K562 (cell line): ENCODE results near the gene POLD1. TPM values are rescaled to one million over a fixed set of nuclear protein-coding genes. Genes with fewer than 3 reads are reported as not detected.

Experiments used
- ARHGAP35 ChIP-seq: fragments of 450-650 bp; IDR thresholded peaks from 2 replicates; pipeline ENCODE4 v1.6.1; 2018; ENCODE audit not compliant: partially characterized antibody
- BHLHE40 ChIP-seq: IDR thresholded peaks from 2 replicates; pipeline ENCODE4 v1.6.1; 2011; ENCODE audit warnings: low read length, improper control_type of control experiment
- CXXC5 ChIP-seq: fragments of 250-450 bp; sonication (Bioruptor Pico); IDR thresholded peaks from 2 replicates; pipeline ENCODE4 v1.8.0; 2022; ENCODE audit warnings: inconsistent platforms, mild to moderate bottlenecking, moderate library complexity
- ETV5 ChIP-seq: sonication (generic); formaldehyde crosslinking; IDR thresholded peaks from 2 replicates; pipeline ENCODE4 v1.4.0; 2020; ENCODE audit warnings: low read depth, mild to moderate bottlenecking, missing genetic modification reagents
- FOXK1 ChIP-seq: sonication (generic); formaldehyde crosslinking; IDR thresholded peaks from 2 replicates; pipeline ENCODE4 v1.8.0; 2022; ENCODE audit warnings: missing genetic modification reagents, mild to moderate bottlenecking, borderline replicate concordance
- MTA3 ChIP-seq: fragments of 450-650 bp; formaldehyde crosslinking; IDR thresholded peaks from 2 replicates; pipeline ENCODE4 v1.6.1; 2017; ENCODE audit warnings: mild to moderate bottlenecking, borderline replicate concordance
- NCOR1 ChIP-seq: fragments of 450-650 bp; IDR thresholded peaks from 2 replicates; pipeline ENCODE4 v1.6.1; 2016; ENCODE audit warnings: mild to moderate bottlenecking, moderate library complexity
- NFIX ChIP-seq: fragments of 250-450 bp; sonication (Bioruptor Pico); IDR thresholded peaks from 2 replicates; pipeline ENCODE4 v1.4.0; 2020; ENCODE audit warnings: low read depth, mild to moderate bottlenecking, moderate library complexity
- NFRKB ChIP-seq: fragments of 450-650 bp; IDR thresholded peaks from 2 replicates; pipeline ENCODE4 v1.6.1; 2016; ENCODE audit warnings: low read depth
- SIX5 ChIP-seq, 2 experiments: IDR thresholded peaks; 2 replicates each; pipeline ENCODE4 v1.6.1; 2011; ENCODE audit warnings: low read length in 2 of 2, borderline replicate concordance in 1 of 2, low read depth in 1 of 2, mild to moderate bottlenecking in 1 of 2, moderate library complexity in 1 of 2; ENCODE audit not compliant: insufficient read depth in 1 of 2
- SMARCB1 ChIP-seq: IDR thresholded peaks from 2 replicates; pipeline ENCODE4 v1.6.1; 2011; ENCODE audit warnings: improper control_type of control experiment, low read depth; ENCODE audit not compliant: insufficient read length
- TOE1 ChIP-seq, 2 experiments: fragments of 450-650 bp in 1 of 2; sonication (generic) in 1 of 2; formaldehyde crosslinking in 1 of 2; IDR thresholded peaks; 2 replicates each; pipeline versions ENCODE4 v1.7.1 to v1.8.0; 2016 to 2022; ENCODE audit warnings: borderline replicate concordance in 2 of 2, mild to moderate bottlenecking in 2 of 2, antibody characterized with exemption in 1 of 2, inconsistent platforms in 1 of 2, low read depth in 1 of 2, missing genetic modification reagents in 1 of 2, moderate library complexity in 1 of 2
- ZFP36 ChIP-seq: fragments of 150-350 bp; IDR thresholded peaks from 2 replicates; pipeline ENCODE4 v1.6.1; 2018; ENCODE audit warnings: low read length, low read depth; ENCODE audit not compliant: partially characterized antibody
- ZNF57 ChIP-seq: fragments of 450-650 bp; formaldehyde crosslinking; IDR thresholded peaks from 2 replicates; pipeline ENCODE4 v1.4.0; 2020; ENCODE audit warnings: mild to moderate bottlenecking, moderate library complexity
- polyA plus RNA-seq, 8 experiments: library from polyadenylated mRNA; depleted of rRNA in 4 of 8; stranded (reverse) in 5 of 8; unstranded in 3 of 8; fragments of >200 nt; fragmentation: Nextera tagmentation in 2 of 8; fragmentation: Illumina TruSeq in 1 of 8; extraction: Ambion mirVana in 2 of 8; extraction: Trizol in 1 of 8; gene quantifications; 2 replicates each; pipeline versions ENCODE4 v1.2.1 to v1.2.3, GENCODE V29; 2011 to 2014; ENCODE audit warnings: inconsistent platforms in 1 of 8, missing spikeins in 1 of 8
- total RNA-seq, 7 experiments: library from RNA; depleted of rRNA in 6 of 7; stranded (reverse); fragments of >200 nt in 6 of 7; fragmentation: Illumina TruSeq in 2 of 7; extraction: Trizol in 2 of 7; gene quantifications; 2 replicates each; pipeline versions ENCODE4 v1.2.1 to v1.2.3, GENCODE V29; 2011 to 2021; ENCODE audit warnings: low replicate concordance in 1 of 7
- TF ChIP-seq, protein P1 (sequence below): fragments of 450-650 bp; formaldehyde crosslinking; IDR thresholded peaks from 2 replicates; pipeline ENCODE4 v1.4.0; 2020; ENCODE audit warnings: mild to moderate bottlenecking, moderate library complexity
- TF ChIP-seq, protein P2 (sequence below): sonication (generic); formaldehyde crosslinking; IDR thresholded peaks from 2 replicates; pipeline ENCODE4 v1.8.1; 2023; ENCODE audit warnings: mild to moderate bottlenecking, missing genetic modification reagents
- TF ChIP-seq, protein P3 (sequence below): fragments of 450-650 bp; IDR thresholded peaks from 2 replicates; pipeline ENCODE4 v1.7.1; 2018; ENCODE audit warnings: mild to moderate bottlenecking, low read depth; ENCODE audit not compliant: partially characterized antibody
- TF ChIP-seq, protein P4 (sequence below): sonication (generic); formaldehyde crosslinking; IDR thresholded peaks from 2 replicates; pipeline ENCODE4 v1.8.1; 2023; ENCODE audit warnings: mild to moderate bottlenecking, missing genetic modification reagents, moderate library complexity

Gene POLD1
- total and polyA plus RNA-seq, 9 of the 15 experiments (the other 6 are each of a cell fraction or from before 2014, with no cell fraction given): 1.3 to 312 (median 47.8) TPM

DNA sequence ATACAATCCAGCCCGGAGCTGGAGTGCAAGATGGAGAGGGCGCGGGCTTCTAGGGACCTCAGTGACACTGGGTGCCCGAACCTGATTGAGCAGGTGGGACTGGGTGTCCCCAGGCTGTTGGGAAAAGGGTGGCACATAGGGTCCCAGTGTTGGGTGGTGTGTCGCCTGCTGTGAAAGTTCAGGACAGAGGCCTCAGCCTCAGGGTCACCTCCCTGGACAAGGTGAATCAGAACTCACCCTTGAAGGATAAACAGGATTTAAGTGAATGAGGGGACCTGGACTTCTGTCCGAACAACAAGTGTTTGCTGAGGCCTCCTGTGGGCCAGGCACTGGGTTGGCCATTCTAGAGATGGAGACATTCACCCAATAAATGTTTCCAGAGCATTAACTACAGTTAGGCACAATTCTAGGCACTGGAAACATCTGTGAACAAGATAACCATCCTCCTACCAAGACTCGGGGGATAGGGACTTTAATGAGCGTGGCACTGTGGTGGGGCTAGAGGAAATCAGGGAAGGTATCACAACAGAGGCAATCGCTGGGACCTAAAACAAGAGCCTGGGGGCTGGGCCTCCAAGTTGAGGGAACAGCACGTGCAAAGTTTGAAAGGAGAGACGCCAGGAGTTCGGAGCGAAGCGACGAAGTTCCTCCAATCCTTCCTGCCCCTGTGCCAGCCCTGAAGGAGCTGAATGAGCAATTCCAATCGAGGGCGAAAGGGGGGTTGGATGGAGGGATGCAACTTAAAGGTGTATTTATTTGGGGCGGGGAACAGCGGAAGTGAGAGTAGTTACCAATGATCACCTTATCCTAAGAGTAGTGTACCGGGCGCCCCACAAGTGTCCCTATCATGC lies 921 bp upstream of the POLD1 start (continued):
- TF ChIP-seq, protein P1, sequence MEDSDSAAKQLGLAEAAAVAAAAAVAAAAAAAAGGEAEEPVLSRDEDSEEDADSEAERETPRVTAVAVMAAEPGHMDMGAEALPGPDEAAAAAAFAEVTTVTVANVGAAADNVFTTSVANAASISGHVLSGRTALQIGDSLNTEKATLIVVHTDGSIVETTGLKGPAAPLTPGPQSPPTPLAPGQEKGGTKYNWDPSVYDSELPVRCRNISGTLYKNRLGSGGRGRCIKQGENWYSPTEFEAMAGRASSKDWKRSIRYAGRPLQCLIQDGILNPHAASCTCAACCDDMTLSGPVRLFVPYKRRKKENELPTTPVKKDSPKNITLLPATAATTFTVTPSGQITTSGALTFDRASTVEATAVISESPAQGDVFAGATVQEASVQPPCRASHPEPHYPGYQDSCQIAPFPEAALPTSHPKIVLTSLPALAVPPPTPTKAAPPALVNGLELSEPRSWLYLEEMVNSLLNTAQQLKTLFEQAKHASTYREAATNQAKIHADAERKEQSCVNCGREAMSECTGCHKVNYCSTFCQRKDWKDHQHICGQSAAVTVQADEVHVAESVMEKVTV: 0 out of 2 replicates have a peak, but pooled peaks have one; percentile 21
- TF ChIP-seq BHLHE40 (peak; percentile 62), NFIX (CRISPR knock-in tag) (no peak), SMARCB1 (no peak), NCOR1 (0 out of 2 replicates have a peak, but pooled peaks have one; percentile 11), NFRKB (no peak), ARHGAP35 (no peak), ZFP36 (no peak), CXXC5 (CRISPR knock-in tag) (no peak), MTA3 (0 out of 2 replicates have a peak, but pooled peaks have one; percentile 16), FOXK1 (0 out of 2 replicates have a peak, but pooled peaks have one; percentile 31), SIX5 (IDR thresholded peaks at IDR 0.05; ENCODE audit: borderline replicate concordance in 1 of 2, insufficient read depth in 1 of 2, low read depth in 1 of 2, low read length in 2 of 2) (no peak), ETV5 (CRISPR knock-in tag) (0 out of 2 replicates have a peak, but pooled peaks have one; percentile 16), TOE1 (IDR thresholded peaks at IDR 0.05; ENCODE audit: borderline replicate concordance) (peak; percentile 34; the same call in 1 of the 2 replicates), TOE1 (CRISPR knock-in tag; IDR thresholded peaks at IDR 0.05; ENCODE audit: borderline replicate concordance, low read depth) (no peak), ZNF57 (CRISPR knock-in tag) (no peak)
- TF ChIP-seq, protein P2, sequence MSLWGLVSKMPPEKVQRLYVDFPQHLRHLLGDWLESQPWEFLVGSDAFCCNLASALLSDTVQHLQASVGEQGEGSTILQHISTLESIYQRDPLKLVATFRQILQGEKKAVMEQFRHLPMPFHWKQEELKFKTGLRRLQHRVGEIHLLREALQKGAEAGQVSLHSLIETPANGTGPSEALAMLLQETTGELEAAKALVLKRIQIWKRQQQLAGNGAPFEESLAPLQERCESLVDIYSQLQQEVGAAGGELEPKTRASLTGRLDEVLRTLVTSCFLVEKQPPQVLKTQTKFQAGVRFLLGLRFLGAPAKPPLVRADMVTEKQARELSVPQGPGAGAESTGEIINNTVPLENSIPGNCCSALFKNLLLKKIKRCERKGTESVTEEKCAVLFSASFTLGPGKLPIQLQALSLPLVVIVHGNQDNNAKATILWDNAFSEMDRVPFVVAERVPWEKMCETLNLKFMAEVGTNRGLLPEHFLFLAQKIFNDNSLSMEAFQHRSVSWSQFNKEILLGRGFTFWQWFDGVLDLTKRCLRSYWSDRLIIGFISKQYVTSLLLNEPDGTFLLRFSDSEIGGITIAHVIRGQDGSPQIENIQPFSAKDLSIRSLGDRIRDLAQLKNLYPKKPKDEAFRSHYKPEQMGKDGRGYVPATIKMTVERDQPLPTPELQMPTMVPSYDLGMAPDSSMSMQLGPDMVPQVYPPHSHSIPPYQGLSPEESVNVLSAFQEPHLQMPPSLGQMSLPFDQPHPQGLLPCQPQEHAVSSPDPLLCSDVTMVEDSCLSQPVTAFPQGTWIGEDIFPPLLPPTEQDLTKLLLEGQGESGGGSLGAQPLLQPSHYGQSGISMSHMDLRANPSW (CRISPR knock-in tag): no peak
- TF ChIP-seq, protein P3, sequence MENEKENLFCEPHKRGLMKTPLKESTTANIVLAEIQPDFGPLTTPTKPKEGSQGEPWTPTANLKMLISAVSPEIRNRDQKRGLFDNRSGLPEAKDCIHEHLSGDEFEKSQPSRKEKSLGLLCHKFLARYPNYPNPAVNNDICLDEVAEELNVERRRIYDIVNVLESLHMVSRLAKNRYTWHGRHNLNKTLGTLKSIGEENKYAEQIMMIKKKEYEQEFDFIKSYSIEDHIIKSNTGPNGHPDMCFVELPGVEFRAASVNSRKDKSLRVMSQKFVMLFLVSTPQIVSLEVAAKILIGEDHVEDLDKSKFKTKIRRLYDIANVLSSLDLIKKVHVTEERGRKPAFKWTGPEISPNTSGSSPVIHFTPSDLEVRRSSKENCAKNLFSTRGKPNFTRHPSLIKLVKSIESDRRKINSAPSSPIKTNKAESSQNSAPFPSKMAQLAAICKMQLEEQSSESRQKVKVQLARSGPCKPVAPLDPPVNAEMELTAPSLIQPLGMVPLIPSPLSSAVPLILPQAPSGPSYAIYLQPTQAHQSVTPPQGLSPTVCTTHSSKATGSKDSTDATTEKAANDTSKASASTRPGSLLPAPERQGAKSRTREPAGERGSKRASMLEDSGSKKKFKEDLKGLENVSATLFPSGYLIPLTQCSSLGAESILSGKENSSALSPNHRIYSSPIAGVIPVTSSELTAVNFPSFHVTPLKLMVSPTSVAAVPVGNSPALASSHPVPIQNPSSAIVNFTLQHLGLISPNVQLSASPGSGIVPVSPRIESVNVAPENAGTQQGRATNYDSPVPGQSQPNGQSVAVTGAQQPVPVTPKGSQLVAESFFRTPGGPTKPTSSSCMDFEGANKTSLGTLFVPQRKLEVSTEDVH: peak; percentile 55
- TF ChIP-seq, protein P4, sequence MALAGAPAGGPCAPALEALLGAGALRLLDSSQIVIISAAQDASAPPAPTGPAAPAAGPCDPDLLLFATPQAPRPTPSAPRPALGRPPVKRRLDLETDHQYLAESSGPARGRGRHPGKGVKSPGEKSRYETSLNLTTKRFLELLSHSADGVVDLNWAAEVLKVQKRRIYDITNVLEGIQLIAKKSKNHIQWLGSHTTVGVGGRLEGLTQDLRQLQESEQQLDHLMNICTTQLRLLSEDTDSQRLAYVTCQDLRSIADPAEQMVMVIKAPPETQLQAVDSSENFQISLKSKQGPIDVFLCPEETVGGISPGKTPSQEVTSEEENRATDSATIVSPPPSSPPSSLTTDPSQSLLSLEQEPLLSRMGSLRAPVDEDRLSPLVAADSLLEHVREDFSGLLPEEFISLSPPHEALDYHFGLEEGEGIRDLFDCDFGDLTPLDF (CRISPR knock-in tag): no peak
